ENCODE results near the gene RFX7. TPM values are rescaled to one million over a fixed set of nuclear protein-coding genes. Genes with fewer than 3 reads are reported as not detected.

Gene RFX7
- total and polyA plus RNA-seq, 2 of the 8 experiments (the other 6 are each of a cell fraction or from before 2014, with no cell fraction given): 10.4 to 40.9 TPM

DNA sequence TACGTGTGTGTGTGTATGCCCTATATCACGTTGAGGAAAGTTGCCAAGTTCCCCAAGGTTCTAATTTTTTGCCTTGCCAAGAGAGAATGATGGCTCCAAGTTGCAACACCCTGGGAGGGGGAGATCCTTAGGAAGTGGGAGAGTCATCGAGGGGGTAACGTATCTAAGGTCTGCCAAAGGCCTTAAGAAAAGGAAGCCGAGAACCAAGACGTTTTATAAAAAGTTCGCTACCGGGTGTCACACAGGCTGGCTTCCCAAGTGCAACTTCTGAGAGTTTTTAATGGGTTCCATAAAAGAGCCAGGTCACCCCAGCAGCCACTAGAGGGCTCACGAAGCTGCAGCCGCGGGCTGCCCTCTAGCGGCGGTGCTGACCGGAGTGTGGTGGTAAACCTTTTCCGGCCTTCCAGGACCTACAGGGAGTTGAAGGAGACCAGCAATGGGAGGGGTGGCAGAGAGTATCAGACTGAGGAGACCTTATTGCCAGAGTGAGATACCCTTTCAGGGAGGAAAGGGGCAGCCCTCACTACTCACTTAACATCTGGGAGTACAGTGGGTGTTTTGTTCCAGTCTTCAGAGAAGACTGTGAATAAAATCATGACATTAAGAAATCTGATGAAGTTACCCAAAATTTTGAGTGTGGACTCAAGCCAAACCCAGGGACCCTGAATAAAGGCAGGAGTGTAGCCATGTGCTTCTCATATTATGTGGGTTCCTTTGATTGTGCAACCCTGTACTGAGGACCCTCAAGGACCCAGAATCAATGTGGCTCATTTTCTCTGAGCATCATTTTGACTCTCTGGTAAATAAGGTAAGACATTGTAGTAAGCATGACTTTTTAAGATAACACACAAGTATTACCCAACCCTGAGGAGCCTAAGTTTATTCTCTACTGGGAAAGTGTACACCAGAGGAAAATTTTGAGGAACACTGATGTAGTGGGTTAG lies 2.5 kb upstream of the RFX7 start (continued):
- TF ChIP-seq EZH2 (IDR thresholded peaks at IDR 0.05; ENCODE audit: low read depth, low read length, severe bottlenecking) (no peak), TEAD4 (IDR thresholded peaks at IDR 0.05; ENCODE audit: low read depth, low read length) (no peak), SIRT6 (IDR thresholded peaks at IDR 0.05; ENCODE audit: low read length) (no peak), CBX5 (IDR thresholded peaks at IDR 0.05; ENCODE audit: low read depth, low read length) (no peak), CHD2 (IDR thresholded peaks at IDR 0.05; ENCODE audit: low read length) (peak; percentile 67), BCL11A (IDR thresholded peaks at IDR 0.05; ENCODE audit: low read depth in 2 of 2, low read length in 2 of 2) (no peak), POU5F1 (IDR thresholded peaks at IDR 0.05; ENCODE audit: low read depth, low read length) (no peak), TAF7 (optimal IDR thresholded peaks at IDR 0.05; ENCODE audit: borderline replicate concordance, low read depth, low read length) (peak; percentile 83), SP2 (IDR thresholded peaks at IDR 0.05; ENCODE audit: low read length) (no peak), SRF (IDR thresholded peaks at IDR 0.05; ENCODE audit: low read depth, low read length) (peak; percentile 60), CBX8 (IDR thresholded peaks at IDR 0.05; ENCODE audit: borderline replicate concordance, low read depth, low read length) (no peak), EGR1 (IDR thresholded peaks at IDR 0.05; ENCODE audit: borderline replicate concordance, low read depth, low read length) (no peak), RNF2 (IDR thresholded peaks at IDR 0.05; ENCODE audit: borderline replicate concordance, low read depth, low read length, missing control alignments, poor library complexity, severe bottlenecking) (no peak), GTF2F1 (IDR thresholded peaks at IDR 0.05; ENCODE audit: borderline replicate concordance, low read depth, low read length) (0 out of 2 replicates have a peak, but pooled peaks have one; percentile 53), BACH1 (IDR thresholded peaks at IDR 0.05; ENCODE audit: low read length) (no peak), EP300 (IDR thresholded peaks at IDR 0.05; ENCODE audit: borderline replicate concordance in 1 of 2, low read depth in 2 of 2, low read length in 2 of 2) (no peak; a peak in 1 of 3 replicates), KDM4A (IDR thresholded peaks at IDR 0.05; ENCODE audit: low read depth, low read length, severe bottlenecking) (no peak), CTBP2 (IDR thresholded peaks at IDR 0.05; ENCODE audit: borderline replicate concordance, insufficient read depth, insufficient read length, low read length) (peak; percentile 75)
- TF ChIP-seq, protein P1, sequence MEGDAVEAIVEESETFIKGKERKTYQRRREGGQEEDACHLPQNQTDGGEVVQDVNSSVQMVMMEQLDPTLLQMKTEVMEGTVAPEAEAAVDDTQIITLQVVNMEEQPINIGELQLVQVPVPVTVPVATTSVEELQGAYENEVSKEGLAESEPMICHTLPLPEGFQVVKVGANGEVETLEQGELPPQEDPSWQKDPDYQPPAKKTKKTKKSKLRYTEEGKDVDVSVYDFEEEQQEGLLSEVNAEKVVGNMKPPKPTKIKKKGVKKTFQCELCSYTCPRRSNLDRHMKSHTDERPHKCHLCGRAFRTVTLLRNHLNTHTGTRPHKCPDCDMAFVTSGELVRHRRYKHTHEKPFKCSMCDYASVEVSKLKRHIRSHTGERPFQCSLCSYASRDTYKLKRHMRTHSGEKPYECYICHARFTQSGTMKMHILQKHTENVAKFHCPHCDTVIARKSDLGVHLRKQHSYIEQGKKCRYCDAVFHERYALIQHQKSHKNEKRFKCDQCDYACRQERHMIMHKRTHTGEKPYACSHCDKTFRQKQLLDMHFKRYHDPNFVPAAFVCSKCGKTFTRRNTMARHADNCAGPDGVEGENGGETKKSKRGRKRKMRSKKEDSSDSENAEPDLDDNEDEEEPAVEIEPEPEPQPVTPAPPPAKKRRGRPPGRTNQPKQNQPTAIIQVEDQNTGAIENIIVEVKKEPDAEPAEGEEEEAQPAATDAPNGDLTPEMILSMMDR (IDR thresholded peaks at IDR 0.05; ENCODE audit: control extremely low read depth in 1 of 3, insufficient read depth in 1 of 3, low read depth in 1 of 3, low read length in 3 of 3): peak; percentile 100
- TF ChIP-seq, protein P2, sequence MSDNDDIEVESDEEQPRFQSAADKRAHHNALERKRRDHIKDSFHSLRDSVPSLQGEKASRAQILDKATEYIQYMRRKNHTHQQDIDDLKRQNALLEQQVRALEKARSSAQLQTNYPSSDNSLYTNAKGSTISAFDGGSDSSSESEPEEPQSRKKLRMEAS (IDR thresholded peaks at IDR 0.05): no peak

Data from H1 (cell line).